Ectodermal cell (in vitro differentiated cells): ENCODE measurements around the gene ARMC6.
A peak's percentile ranks its signal among the peaks of the same experiment; 100 is the strongest.
"Not testable (repeated sequence)": the region's sequence is repeated elsewhere in the genome, so short reads cannot be mapped to it uniquely, and the experiment has no call there.

ENCODE experiments used
- H3K27ac ChIP-seq: 2 replicates; pipeline ENCODE4 v1.7.0; 2013; ENCODE audit warnings: mild to moderate bottlenecking, low read depth, low read length; ENCODE audit not compliant: insufficient read depth, poor library complexity, severe bottlenecking
- H3K27me3 ChIP-seq: 2 replicates; pipeline ENCODE4 v1.7.0; 2013; ENCODE audit warnings: mild to moderate bottlenecking, low read length; ENCODE audit not compliant: insufficient read depth, control insufficient read depth, poor library complexity, severe bottlenecking
- H3K36me3 ChIP-seq: one replicate; pipeline ENCODE4 v1.7.0; 2013; ENCODE audit warnings: low read length; ENCODE audit not compliant: control insufficient read depth, insufficient read depth
- H3K4me1 ChIP-seq: one replicate; pipeline ENCODE4 v1.7.0; 2013; ENCODE audit warnings: low read length; ENCODE audit not compliant: control insufficient read depth, insufficient read depth
- H3K4me3 ChIP-seq: 2 replicates; pipeline ENCODE4 v1.7.0; 2013; ENCODE audit warnings: low read depth, low read length, control low read depth; ENCODE audit not compliant: insufficient read depth
- H3K9me3 ChIP-seq: 2 replicates; pipeline ENCODE4 v1.7.0; 2013; ENCODE audit warnings: mild to moderate bottlenecking, low read length, moderate library complexity; ENCODE audit not compliant: control insufficient read depth
- WGBS, 2 experiments: methylation state at CpG; one replicate each; pipeline ENCODE4 v1.1.7; 2013; ENCODE audit warnings: missing lambda C conversion rate in 2 of 2; 5-methylcytosine and 5-hydroxymethylcytosine counted together

ARMC6 gene

DNA sequence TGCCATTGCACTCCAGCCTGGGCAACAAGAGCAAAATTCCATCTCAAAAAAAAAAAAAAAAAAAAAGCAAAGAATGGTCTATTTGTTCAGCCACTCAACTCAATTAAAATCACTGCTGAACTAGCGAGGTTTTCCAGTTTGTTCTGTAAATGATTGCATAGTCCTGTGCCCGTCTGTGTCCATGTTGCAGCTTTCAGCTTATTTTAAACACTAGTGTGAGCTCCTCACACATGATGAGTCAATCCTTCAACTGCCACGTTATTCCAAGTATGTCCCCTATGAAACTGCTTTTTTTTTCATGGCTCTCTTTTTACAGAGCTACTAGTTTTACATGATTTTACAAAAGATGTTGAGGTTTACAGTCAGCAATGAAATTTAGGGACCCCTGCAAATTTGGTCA, 12.3 kb upstream of the ARMC6 start:
- peaks cover 45% of the 10 kb centered on the region for H3K36me3 ChIP-seq
- no peak overlapping the region for H3K27ac ChIP-seq
- H3K27me3 ChIP-seq, result no peaks in the 10 kb centered on the region
- H3K9me3 ChIP-seq, result no peaks in the 10 kb centered on the region
- WGBS, 2 experiments, result 88 to 96% methylated on average over 3 of the region's 3 CpGs
- H3K4me3 ChIP-seq, result no peak overlapping the region
- no peaks in the 10 kb centered on the region for H3K4me1 ChIP-seq

DNA sequence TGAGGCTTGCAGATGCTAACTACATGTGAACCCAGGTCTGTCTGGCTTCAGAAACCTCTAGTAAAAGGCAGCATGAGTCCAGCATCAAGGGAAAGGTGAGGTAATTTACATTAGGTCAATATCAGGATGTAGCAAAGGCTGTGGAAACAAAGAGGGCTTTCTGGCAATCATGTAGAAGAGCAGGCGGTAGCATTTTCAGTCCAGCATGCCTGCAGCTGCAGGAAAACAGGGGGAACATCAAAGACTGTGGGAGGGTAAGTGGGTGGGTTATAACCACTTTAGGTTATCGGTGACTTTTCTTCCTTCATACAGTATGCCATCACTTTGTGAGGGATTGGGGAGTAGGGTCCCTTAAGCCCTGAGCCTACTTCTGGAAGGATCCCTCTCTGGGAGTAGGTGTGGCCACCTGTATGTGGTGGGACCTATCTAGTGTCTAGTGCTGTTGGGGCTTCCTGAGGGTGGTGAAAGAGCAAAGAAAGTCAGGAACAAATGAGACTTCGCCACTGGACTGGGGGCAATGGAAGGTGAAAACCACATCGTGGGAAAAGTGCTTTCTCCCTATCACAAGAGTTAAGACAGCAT, 10.9 kb upstream of the ARMC6 start:
- H3K4me3 ChIP-seq, result no peak overlapping the region
- no peaks in the 10 kb centered on the region for H3K9me3 ChIP-seq
- 95 to 98% methylated on average over 4 of the region's 4 CpGs for WGBS, 2 experiments
- H3K27ac ChIP-seq, result no peak overlapping the region
- no peaks in the 10 kb centered on the region for H3K27me3 ChIP-seq
- H3K36me3 ChIP-seq, result peaks cover 46% of the 10 kb centered on the region
- no peaks in the 10 kb centered on the region for H3K4me1 ChIP-seq

DNA sequence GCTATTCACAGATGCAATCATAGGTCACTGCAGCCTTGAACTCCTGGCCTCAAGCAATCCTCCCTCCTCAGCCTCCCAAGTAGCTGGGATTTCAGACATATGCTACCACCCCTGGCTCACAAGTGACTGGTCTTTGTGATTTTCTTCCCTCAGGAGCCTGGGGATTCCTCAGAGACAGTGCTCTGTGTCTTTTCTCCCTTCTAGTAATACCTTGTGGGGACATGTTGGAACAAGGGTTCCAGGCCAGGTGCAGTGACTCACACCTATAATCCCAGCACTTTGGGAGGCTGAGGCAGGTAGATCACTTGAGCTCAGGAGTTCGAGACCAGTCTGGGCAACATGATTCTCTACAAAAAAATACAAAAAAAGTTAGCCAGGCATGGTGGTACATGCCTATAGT, 10.0 kb upstream of the ARMC6 start:
- H3K9me3 ChIP-seq, H3K27me3 ChIP-seq, H3K27ac ChIP-seq, H3K4me3 ChIP-seq, H3K4me1 ChIP-seq: not testable (repeated sequence)
- H3K36me3 ChIP-seq, result peaks cover 54% of the 10 kb centered on the region
- 93 to 96% methylated on average over 1 of the region's 1 CpG for WGBS, 2 experiments

DNA sequence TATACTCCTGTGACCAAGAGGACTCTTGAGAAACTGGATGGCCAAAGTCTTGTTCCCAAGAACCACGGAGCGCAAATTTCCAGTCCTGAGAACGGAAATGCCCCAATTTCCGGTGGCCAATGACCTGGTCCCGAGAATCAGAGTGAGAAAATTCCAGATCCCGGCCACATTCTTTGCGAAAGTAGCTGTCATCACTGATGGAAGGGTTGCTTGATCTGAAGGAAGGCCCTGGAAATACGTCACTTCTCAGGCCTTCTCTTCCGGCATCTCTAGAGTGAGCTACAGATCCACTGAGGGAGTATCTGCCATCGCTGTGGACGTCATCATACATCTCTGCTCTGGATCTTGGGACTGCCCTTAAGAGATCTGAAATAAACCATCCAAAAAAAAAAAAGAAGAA, 7.5 kb upstream of the ARMC6 start:
- 95 to 96% methylated on average over 11 of the region's 11 CpGs for WGBS, 2 experiments
- H3K27me3 ChIP-seq, result no peaks in the 10 kb centered on the region
- peaks cover 52% of the 10 kb centered on the region for H3K36me3 ChIP-seq

DNA sequence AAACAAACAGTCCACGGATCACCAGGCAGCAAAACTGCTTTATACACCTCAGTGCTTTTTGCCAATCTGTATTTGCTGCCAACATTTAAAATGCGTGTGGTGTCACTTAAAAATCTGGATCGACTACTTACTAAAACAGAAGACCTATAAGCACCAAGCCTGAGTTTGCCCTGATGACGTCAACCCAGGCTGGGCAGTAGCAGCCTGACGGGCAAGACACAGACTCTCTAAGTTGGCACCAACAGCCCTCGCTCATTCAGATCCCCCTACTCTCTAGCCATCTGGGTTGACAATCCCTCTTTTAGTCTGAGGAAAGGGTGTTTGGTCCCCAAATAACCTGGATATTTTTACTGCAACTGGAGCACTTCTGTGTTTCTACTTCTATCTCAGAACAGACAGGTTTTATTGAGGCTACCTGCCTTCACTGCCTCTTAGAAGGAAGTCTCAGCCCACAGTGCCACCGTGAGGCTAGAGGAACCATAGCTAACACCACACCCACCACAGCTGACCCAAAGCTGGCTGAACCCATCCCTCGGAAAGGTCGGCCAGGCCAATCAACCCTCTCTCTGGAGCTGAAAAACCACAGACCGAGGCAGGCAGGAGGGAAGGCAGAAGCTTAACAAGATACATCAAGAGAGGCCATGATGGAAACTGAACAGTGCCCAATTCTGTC, 7.0 kb upstream of the ARMC6 start:
- Histone ChIP-seq H3K4me1 (no peaks in the 10 kb centered on the region), H3K27me3 (no peaks in the 10 kb centered on the region), H3K4me3 (no peak overlapping the region), H3K36me3 (peaks cover 52% of the 10 kb centered on the region), H3K9me3 (no peaks in the 10 kb centered on the region), H3K27ac (no peak overlapping the region)
- WGBS, 2 experiments, result 91% methylated on average over 10 of the region's 10 CpGs

More for the DNA sequence above, 7.5 kb upstream of the ARMC6 start:
- Histone ChIP-seq H3K27ac (no peak overlapping the region), H3K4me3 (no peak overlapping the region), H3K9me3 (no peaks in the 10 kb centered on the region), H3K4me1 (no peaks in the 10 kb centered on the region)

DNA sequence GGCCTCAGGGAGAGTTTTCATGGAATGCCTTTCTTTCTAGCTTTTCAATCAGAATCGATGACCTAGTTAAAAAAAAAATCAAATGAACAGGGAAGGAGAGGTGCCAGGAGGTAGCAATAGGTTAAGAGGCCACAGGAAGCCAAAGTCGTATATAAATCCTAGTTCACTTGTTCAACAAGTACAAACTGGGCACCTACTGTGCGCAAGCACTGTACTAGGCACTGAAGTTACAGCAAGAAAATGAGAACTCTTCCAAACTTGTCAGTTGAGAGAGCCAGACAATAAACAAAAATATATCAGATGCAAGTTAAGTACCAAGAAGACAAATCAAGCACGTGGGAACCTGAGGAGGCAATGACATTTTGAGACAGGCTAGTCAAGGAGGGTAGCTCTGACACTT, 6.2 kb upstream of the ARMC6 start:
- H3K4me1 ChIP-seq, result no peaks in the 10 kb centered on the region
- H3K36me3 ChIP-seq, result peaks cover 51% of the 10 kb centered on the region
- no peaks in the 10 kb centered on the region for H3K27me3 ChIP-seq
- H3K9me3 ChIP-seq, result no peaks in the 10 kb centered on the region
- no peak overlapping the region for H3K4me3 ChIP-seq
- 95 to 99% methylated on average over 4 of the region's 4 CpGs for WGBS, 2 experiments
- H3K27ac ChIP-seq, result no peak overlapping the region

DNA sequence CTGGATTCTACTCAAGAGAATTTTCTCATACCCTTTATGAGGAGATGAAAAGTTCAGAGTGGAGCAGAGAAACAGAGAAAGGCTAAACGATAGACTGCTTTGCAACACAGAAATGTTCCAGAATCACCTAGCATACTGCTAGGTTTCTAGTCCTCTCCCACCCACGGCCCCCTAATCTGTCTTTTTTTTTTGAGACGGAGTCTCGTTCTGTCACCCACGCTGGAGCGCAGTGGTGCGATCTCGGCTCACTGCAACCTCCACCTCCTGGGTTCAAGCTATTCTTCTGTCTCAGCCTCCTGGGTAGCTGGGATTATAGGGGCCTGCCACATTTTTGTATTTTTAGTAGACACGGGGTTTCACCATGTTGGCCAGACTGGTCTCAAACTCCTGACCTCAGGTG, 4.9 kb upstream of the ARMC6 start:
- 92 to 93% methylated on average over 9 of the region's 9 CpGs for WGBS, 2 experiments
- Histone ChIP-seq H3K4me3 (no peak overlapping the region), H3K9me3 (no peaks in the 10 kb centered on the region), H3K4me1 (no peaks in the 10 kb centered on the region), H3K27ac (no peak overlapping the region), H3K27me3 (no peaks in the 10 kb centered on the region), H3K36me3 (peaks cover 42% of the 10 kb centered on the region)

DNA sequence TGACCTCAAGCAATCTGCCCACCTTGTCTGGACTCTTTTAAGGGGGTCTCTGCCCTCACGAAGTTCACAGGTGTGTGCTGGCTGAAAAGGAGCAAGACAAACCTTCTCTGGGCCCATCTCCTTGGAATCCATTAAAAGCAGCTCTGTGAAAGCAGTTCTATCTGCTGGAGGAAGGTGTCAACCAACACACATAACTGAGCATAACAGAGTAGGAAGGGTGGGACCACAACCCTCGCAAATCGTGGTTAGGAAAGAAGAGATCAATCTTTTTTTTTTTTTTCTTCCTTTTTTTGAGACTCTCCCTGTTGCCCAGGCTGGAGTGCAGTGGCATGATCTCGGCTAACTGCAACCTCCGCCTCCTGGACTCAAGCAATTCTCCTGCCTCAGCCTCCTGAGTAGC, 1.5 kb upstream of the ARMC6 start:
- H3K27me3 ChIP-seq, result no peaks in the 10 kb centered on the region
- no peaks in the 10 kb centered on the region for H3K4me1 ChIP-seq
- peak overlapping the region; percentile 85 for H3K4me3 ChIP-seq
- WGBS, 2 experiments, result 82 to 85% methylated on average over 5 of the region's 5 CpGs
- H3K9me3 ChIP-seq, result no peaks in the 10 kb centered on the region
- no peak overlapping the region for H3K27ac ChIP-seq
- H3K36me3 ChIP-seq, result peaks cover 17% of the 10 kb centered on the region

DNA sequence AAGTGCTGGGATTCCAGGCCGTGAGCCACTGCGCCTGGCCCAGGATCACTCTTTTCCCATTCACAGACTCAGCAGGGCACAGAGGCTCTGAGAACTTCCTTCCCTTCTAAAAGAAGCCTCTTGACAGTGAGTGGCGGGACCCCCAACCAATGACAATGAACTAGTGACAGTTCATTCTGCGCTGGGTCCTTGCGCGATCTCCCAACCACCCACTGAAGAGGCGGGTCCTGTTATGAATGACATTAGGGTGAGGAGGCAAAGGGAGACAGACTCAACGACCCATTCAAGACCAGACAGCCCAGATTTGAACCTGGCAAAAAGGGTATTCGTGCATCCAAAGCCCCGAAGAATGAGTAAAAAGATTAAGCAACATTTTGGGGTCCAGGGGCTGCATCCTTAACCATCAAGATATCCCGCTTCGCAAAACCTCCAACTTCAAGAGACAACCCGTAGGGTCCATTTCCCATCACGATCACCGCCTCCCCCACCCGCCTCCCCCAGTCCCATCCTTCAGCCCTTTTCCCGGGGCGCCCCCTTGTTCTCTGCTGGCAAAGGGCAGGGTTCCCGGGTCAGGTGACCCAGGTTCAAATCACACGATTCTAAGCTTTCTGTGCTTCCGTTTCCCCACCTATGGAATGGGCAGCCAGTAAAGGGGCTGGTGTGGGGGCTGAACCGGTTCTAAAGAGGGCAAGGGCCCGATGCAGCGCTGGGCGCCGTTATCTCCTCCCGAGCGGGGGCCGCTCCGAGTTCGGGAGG, 805 bp upstream of the ARMC6 start:
- no peaks in the 10 kb centered on the region for H3K27me3 ChIP-seq
- H3K36me3 ChIP-seq, result peaks cover 15% of the 10 kb centered on the region
- WGBS, 2 experiments, result 0 to 1% methylated on average over 31 of the region's 31 CpGs
- no peaks in the 10 kb centered on the region for H3K4me1 ChIP-seq
- no peaks in the 10 kb centered on the region for H3K9me3 ChIP-seq
- H3K27ac ChIP-seq, result peak overlapping the region; percentile 56
- peak overlapping the region; percentile 85 for H3K4me3 ChIP-seq

DNA sequence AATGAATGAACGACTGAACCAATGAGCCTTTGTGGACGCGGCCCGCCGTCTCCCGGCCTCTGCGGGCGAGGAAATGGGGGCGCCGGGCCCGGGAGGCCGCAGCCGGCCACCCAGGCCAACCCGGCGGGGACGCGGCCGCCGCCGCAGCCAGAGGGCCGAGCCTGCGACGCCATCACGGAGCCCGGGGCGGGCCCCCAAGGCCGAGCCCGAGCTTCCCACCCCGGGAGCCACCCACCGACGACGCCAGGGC, 302 bp upstream of the ARMC6 start:
- H3K27ac ChIP-seq, result peak overlapping the region; percentile 56

More for the DNA sequence above, 302 bp upstream of the ARMC6 start:
- H3K36me3 ChIP-seq, result peaks cover 13% of the 10 kb centered on the region
- no peaks in the 10 kb centered on the region for H3K9me3 ChIP-seq
- H3K4me1 ChIP-seq, result no peaks in the 10 kb centered on the region
- WGBS, 2 experiments, result 0% methylated on average over 32 of the region's 32 CpGs
- H3K27me3 ChIP-seq, result no peaks in the 10 kb centered on the region
- H3K4me3 ChIP-seq, result peak overlapping the region; percentile 85
